Fibroblast of villous mesenchyme (primary cell): ENCODE measurements around the gene RHBDF1. TPM values are rescaled to one million over a fixed set of nuclear protein-coding genes. Genes with fewer than 3 reads are reported as not detected.

ENCODE experiments used
- DNase-seq: peaks from one replicate; pipeline ENCODE4 v3.0.0-alpha.2; 2010; ENCODE audit warnings: low read depth
- H3K4me3 ChIP-seq: 2 replicates; pipeline ENCODE4 v1.5.1; 2011; ENCODE audit warnings: low read depth, mild to moderate bottlenecking, low read length
- total RNA-seq: library from RNA; depleted of rRNA; stranded (reverse); fragments of >200 nt; gene quantifications from 2 replicates; pipeline ENCODE4 v1.2.3, GENCODE V29; 2012
- TF ChIP-seq, protein P1 (sequence below): IDR thresholded peaks from 2 replicates; pipeline ENCODE4 v1.5.1; 2012; ENCODE audit warnings: low read depth, mild to moderate bottlenecking, low read length; ENCODE audit not compliant: insufficient read depth

RHBDF1 gene
- total RNA-seq, 1 donor: 32.8 TPM

DNA sequence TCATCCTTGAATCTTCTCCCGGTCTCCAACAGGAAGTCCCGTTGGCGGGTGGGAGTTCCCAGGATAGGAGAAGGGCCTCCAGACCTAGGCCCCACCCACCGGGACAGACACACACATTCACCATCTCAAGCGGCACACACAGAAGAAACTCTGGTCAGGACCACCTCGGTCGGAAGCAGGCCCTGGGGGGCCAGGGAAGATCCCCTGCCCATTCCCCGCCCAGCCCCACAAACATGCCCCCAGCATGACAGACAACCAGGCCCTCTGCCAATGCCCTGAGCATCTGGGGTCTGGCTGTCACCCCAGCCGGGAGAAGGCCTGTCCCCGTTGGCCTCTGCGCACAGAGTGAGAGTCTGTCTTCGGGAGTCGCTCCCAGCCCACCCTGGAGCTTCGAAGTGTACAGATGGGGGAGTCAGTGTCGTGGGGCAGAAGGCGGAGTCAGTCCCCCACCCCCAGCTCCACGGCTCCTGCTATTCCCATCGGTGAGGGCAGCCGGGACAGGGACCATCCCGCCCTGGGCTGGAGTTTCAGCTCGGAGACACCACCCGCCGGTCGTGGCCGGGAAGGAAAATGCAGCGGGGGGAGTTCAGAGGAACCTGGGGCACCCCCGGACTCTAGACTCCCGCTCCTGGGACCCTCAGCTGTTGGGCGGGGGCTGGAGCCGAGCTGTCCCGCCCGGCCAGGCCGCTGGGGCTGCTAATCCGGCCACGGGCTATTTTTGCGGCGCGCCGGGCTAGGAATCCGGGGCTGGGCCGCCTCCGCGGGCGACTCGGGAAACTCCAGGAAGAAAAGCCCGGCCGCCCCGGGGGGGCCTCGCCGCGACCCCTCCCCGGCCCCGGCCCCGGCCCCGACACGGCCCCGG lies 660 bp downstream of the RHBDF1 start:
- H3K4me3 ChIP-seq: peak overlapping the region; percentile 84
- TF ChIP-seq, protein P1, sequence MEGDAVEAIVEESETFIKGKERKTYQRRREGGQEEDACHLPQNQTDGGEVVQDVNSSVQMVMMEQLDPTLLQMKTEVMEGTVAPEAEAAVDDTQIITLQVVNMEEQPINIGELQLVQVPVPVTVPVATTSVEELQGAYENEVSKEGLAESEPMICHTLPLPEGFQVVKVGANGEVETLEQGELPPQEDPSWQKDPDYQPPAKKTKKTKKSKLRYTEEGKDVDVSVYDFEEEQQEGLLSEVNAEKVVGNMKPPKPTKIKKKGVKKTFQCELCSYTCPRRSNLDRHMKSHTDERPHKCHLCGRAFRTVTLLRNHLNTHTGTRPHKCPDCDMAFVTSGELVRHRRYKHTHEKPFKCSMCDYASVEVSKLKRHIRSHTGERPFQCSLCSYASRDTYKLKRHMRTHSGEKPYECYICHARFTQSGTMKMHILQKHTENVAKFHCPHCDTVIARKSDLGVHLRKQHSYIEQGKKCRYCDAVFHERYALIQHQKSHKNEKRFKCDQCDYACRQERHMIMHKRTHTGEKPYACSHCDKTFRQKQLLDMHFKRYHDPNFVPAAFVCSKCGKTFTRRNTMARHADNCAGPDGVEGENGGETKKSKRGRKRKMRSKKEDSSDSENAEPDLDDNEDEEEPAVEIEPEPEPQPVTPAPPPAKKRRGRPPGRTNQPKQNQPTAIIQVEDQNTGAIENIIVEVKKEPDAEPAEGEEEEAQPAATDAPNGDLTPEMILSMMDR: no peak
- peak; percentile 83 for DNase-seq

DNA sequence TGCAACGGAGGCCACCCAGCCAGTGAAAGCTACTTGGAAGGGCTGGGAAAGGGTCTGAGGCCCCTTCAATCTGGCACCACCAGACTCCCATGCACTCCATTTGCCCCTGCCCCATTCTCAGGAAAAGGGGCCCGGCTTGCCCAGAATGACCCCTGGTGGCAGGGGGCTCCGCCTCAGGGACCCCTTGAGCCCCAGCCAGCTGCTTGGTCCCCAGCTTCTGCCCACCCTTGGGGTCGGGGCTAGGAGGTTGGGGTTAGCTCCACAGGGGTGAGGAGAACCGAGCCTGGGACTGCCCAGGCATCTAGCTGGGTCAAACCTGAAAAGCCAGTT lies 1.3 kb downstream of the RHBDF1 start:
- TF ChIP-seq, protein P1: no peak
- no peak for DNase-seq
- peak overlapping the region; percentile 84 for H3K4me3 ChIP-seq

DNA sequence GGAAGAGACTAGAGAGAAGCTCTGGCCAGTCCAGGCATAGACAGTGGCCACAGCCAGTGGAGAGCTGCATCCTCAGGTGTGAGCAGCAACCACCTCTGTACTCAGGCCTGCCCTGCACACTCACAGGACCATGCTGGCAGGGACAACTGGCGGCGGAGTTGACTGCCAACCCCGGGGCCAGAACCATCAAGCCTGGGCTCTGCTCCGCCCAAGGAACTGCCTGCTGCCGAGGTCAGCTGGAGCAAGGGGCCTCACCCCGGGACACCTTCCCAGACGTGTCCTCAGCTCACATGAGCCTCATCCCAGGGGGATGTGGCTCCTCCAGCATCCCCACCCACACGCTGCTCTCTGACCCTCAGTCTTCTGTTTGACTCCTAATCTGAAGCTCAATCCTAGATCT lies 3.2 kb downstream of the RHBDF1 start:
- no peak for DNase-seq
- H3K4me3 ChIP-seq: no peak overlapping the region

DNA sequence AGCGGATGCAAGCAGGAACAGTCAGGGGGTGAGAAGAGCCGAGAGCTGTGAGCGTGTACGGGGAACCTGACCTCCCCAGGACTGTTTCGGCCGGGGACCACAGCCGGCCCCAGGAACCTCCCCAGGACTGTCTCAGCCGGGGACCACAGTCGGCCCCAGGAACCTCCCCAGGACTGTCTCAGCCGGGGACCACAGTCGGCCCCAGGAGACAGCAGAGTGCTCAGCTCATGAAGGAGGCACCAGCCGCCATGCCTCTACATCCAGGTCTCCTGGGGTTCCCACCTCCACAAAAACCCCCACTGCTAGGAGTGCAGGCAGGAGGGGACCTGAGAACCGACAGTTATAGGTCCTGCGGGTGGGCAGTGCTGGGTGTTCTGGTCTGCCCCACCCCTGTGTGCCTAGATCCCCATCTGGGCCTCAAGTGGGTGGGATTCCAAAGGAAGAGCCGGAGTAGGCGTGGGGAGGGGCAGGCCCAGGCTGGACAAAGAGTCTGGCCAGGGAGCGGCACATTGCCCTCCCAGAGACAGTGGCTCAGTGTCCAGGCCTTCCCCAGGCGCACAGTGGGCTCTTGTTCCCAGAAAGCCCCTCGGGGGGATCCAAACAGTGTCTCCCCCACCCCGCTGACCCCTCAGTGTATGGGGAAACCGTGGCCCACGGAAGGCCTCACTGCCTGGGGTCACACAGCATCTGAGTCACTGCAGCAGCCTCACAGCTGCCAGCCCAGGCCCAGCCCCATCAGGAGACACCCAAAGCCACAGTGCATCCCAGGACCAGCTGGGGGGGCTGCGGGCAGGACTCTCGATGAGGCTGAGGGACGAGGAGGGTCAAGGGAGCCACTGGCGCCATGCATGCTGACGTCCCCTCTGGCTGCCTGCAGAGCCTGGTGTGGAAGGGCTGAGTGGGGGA lies 4.3 kb downstream of the RHBDF1 start:
- DNase-seq: peak; percentile 69
- peak overlapping the region; percentile 12 for H3K4me3 ChIP-seq

More for the DNA sequence above, 3.2 kb downstream of the RHBDF1 start:
- TF ChIP-seq, protein P1: no peak

DNA sequence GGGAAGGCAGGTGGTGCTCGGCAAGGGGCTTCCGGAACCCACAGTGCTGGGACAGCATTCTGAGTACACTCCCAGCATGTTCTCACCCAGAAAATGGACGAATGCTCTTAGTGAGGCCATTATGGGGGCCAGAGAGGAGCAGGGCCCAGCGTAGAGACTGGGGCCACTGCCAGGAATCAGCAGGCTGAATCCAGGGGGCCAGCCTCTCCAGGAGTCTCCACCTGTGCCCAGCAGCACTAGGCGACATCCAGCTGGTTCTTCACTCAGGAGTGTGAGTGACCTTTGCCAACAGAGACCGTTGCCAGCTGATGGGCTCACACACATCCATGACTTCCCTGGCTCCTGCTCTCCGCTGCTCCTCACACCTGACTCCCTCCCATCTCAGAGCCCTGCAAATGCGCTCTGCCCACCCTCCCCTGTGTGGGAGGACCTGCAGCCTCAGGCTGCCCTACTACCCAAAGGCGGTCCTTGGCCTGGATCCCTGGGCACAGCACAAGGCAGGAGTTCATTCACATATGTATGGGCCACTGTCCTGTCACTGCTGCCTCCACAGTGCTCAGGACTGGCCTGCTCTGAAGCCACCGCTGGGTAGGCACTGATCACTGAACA lies 5.1 kb downstream of the RHBDF1 start:
- H3K4me3 ChIP-seq: no peak overlapping the region
- DNase-seq: no peak
- TF ChIP-seq, protein P1: no peak

More for the DNA sequence above, 4.3 kb downstream of the RHBDF1 start:
- TF ChIP-seq, protein P1: no peak

DNA sequence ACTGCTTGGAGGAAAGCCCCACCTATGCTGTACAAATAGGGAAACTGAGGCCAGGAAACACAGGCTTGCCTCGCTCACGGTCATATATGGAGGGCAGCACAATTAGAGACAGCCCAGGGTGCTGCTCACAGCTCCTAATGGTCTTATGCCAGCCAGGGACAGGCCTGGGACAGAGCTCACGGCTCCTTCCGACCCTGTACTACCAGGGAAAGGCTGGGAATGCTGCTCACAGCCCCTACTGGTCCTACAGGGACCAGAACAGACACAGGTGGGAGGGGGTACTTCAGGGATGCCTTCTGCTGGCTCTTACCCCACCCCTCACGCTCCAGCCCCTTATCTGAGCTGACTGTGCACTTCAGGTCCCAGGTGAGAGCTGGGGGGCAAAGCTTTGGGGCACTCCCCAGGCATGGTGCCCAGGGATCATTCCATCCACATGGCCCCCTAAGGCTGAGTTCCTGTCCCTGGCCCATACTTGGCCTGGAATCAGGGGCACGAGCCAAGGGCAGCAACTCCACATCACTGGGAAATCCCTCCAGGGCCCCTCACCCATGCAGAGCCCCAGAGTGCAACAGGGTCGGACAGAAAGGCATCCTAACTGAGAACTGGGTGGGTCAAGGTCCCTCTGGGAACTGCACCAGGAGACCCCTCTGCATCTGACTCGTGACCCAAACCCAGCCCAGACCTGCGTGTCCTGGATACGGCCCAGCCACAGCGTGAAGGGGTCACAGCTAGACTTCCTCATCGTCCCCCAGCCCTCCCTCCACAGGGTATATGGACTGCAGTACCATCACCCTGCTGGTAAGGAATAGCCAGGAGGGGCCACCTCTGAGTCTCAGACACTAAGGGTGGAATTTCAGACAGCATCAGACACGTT lies 5.9 kb downstream of the RHBDF1 start:
- DNase-seq: no peak
- no peak overlapping the region for H3K4me3 ChIP-seq
- TF ChIP-seq, protein P1: no peak
